GM21717 (cell line): ENCODE results near the gene TNS2.
"Not testable (repeated sequence)": the region's sequence is repeated elsewhere in the genome, so short reads cannot be mapped to it uniquely, and the experiment has no call there.

Experiments used
- ATAC-seq: cut with Tn5 transposase; IDR thresholded peaks from one replicate; pipeline ENCODE4 v1.9.1; 2021; ENCODE audit warnings: mild to moderate bottlenecking, moderate library complexity; ENCODE audit not compliant: unreplicated experiment

Gene TNS2

GRCh38 chr12:53093777-53094393 lies 44.0 kb downstream of the TNS2 start:
- ATAC-seq, result no peak

- no peak for ATAC-seq
Observed at GRCh38 chr12:53094394-53094787, 44.5 kb downstream of the TNS2 start.

GRCh38 chr12:53094796-53095595 lies 45.1 kb downstream of the TNS2 start:
- ATAC-seq, result not testable (repeated sequence)

- ATAC-seq, result not testable (repeated sequence)
Observed at GRCh38 chr12:53095596-53095895, 45.7 kb downstream of the TNS2 start.

GRCh38 chr12:53096089-53096741 lies 46.4 kb downstream of the TNS2 start:
- ATAC-seq, result no peak

- ATAC-seq, result no peak
Observed at GRCh38 chr12:53096759-53097158, 46.9 kb downstream of the TNS2 start.

GRCh38 chr12:53097207-53097563 lies 47.3 kb downstream of the TNS2 start:
- ATAC-seq, result no peak

GRCh38 chr12:53097564-53098353 lies 47.9 kb downstream of the TNS2 start, which contains the start of gene IGFBP6:
IGFBP6 (plus strand) TSS chr12:53097667; CDS start chr12:53097718, 51 bp downstream.
- ATAC-seq, result no peak

- no peak for ATAC-seq
Observed at GRCh38 chr12:53098354-53098981, 48.6 kb downstream of the TNS2 start.

GRCh38 chr12:53099071-53099882 lies 49.4 kb downstream of the TNS2 start:
- ATAC-seq, result no peak

- ATAC-seq, result no peak
Observed at GRCh38 chr12:53100466-53101151, 50.7 kb downstream of the TNS2 start.

- no peak for ATAC-seq
Observed at GRCh38 chr12:53101266-53101665, 51.4 kb downstream of the TNS2 start.

GRCh38 chr12:53101931-53102781 lies 52.3 kb downstream of the TNS2 start:
- no peak for ATAC-seq

GRCh38 chr12:53102883-53103807 lies 53.3 kb downstream of the TNS2 start, which contains the start of gene SOAT2:
SOAT2 (plus strand) TSS chr12:53103486; CDS start chr12:53103578, 92 bp downstream.
- no peak for ATAC-seq

- no peak for ATAC-seq
Observed at GRCh38 chr12:53103860-53104305, 54.0 kb downstream of the TNS2 start.

GRCh38 chr12:53105256-53105655 lies 55.4 kb downstream of the TNS2 start:
- ATAC-seq, result no peak

GRCh38 chr12:53105712-53106439 lies 56.0 kb downstream of the TNS2 start:
- no peak for ATAC-seq
